Tibial nerve (tissue), 4 donors: ENCODE results near the gene PACSIN1. TPM values are rescaled to one million over a fixed set of nuclear protein-coding genes. Genes with fewer than 3 reads are reported as not detected.
"Not testable (repeated sequence)": the region's sequence is repeated elsewhere in the genome, so short reads cannot be mapped to it uniquely, and the experiment has no call there.

Experiments used
- DNase-seq, 2 donors: peaks; one replicate each; pipeline ENCODE4 v3.0.0-alpha.2; 2019; ENCODE audit warnings: low spot score in 2 of 2
- H3K27ac ChIP-seq, 4 donors: fragments of 200-600 bp; sonication (generic) in 3 of 4; one replicate each; pipeline ENCODE4 v1.5.1; 2017 to 2019; ENCODE audit warnings: mild to moderate bottlenecking in 1 of 4
- H3K27me3 ChIP-seq, 2 donors: fragments of 200-600 bp; sonication (generic) in 1 of 2; one replicate each; pipeline versions ENCODE4 v1.5.1 to v1.6.0; 2017 to 2019
- H3K36me3 ChIP-seq, 3 donors: fragments of 200-600 bp; sonication (generic); one replicate each; pipeline ENCODE4 v1.5.1; 2018 to 2019
- H3K4me1 ChIP-seq, 4 donors: fragments of 200-600 bp; sonication (generic) in 3 of 4; one replicate each; pipeline ENCODE4 v1.5.1; 2017 to 2019
- H3K4me3 ChIP-seq, 4 donors: fragments of 200-600 bp; sonication (generic) in 3 of 4; one replicate each; pipeline ENCODE4 v1.5.1; 2017 to 2019; ENCODE audit warnings: mild to moderate bottlenecking in 1 of 4, moderate library complexity in 1 of 4
- H3K9me3 ChIP-seq, 4 donors: fragments of 200-600 bp; sonication (generic) in 3 of 4; one replicate each; pipeline ENCODE4 v1.5.1; 2017 to 2019
- CTCF ChIP-seq, 5 experiments: fragments of 200-600 bp in 3 of 5; fragments of 450-650 bp in 2 of 5; sonication (generic) in 3 of 5; IDR thresholded peaks; one replicate each; pipeline ENCODE4 v1.5.1; 2016 to 2019; ENCODE audit warnings: antibody characterized with exemption in 5 of 5, mild to moderate bottlenecking in 3 of 5, moderate library complexity in 2 of 5
- EP300 ChIP-seq, 2 donors: sonication (generic); formaldehyde crosslinking; IDR thresholded peaks; one replicate each; pipeline ENCODE4 v1.6.1; 2017; ENCODE audit warnings: antibody characterized with exemption in 2 of 2, mild to moderate bottlenecking in 1 of 2
- POLR2A ChIP-seq, 2 donors: fragments of 450-650 bp; IDR thresholded peaks; one replicate each; pipeline ENCODE4 v1.6.1; 2017; ENCODE audit warnings: antibody characterized with exemption in 2 of 2, mild to moderate bottlenecking in 2 of 2, moderate library complexity in 2 of 2
- WGBS, 2 donors: methylation state at CpG; one replicate each; pipeline ENCODE4 v1.1.5; 2018; 5-methylcytosine and 5-hydroxymethylcytosine counted together
- total RNA-seq, 4 donors: library from RNA; depleted of rRNA; stranded (reverse); fragments of >200 nt; gene quantifications; one replicate each; pipeline ENCODE4 v1.1.0, GENCODE V29; 2016

Gene PACSIN1
- total RNA-seq, 4 donors from 2014 or later = 0.30 to 2.6 (median 0.42) TPM; not detected in 1

DNA sequence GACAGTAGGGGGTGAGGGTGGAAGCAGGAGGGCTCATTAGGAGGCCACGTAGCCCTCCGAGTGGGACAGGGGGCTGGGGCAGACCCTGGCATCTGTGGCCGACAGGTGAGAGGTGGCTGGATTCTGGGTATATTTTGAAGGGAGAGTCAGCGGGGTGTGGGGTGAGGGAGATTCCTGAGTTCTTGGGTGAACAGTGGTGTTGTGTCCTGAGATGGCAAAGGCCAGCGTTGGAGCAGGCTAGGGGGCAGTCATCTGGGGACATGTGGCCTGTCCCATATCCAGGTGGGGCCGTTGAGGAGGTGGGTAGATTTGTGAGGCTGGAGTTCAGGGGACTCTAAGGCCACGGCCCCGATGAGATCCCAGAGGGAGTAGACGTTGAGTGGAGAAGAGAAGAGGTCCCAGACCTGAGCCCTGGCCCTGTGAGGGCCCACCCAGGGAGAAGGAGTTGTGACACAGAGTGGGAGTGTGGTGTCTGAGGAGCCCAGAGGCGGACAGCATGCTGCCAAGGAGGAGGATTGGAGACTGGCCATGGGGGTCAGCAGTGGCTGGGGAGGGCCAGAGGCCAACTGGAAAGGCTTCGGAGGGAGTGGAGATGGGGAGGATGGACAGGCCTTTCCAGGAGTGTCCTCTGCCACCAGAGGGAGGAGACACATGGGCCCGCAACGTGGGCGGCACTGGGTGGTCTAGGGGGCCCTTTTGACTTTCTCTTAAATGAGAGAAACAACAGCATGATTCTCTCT, 19.6 kb downstream of the PACSIN1 start:
- Histone ChIP-seq H3K4me3 (no peak overlapping the region), H3K4me1 (no peaks in the 10 kb centered on the region), H3K36me3 (no peaks in the 10 kb centered on the region), H3K27me3 (no peaks in the 10 kb centered on the region), H3K27ac (no peak overlapping the region), H3K9me3 (no peaks in the 10 kb centered on the region)
- WGBS, 2 donors = 66 to 72% methylated on average over 14 of the region's 14 CpGs
- no peak for DNase-seq
- TF ChIP-seq POLR2A (IDR thresholded peaks at IDR 0.05) (no peak), EP300 (IDR thresholded peaks at IDR 0.05) (no peak), CTCF (IDR thresholded peaks at IDR 0.05) (no peak)

GRCh38 chr6:34486106-34486740, 20.3 kb downstream of the PACSIN1 start:
- TF ChIP-seq EP300 (IDR thresholded peaks at IDR 0.05) (no peak), CTCF (IDR thresholded peaks at IDR 0.05) (no peak), POLR2A (IDR thresholded peaks at IDR 0.05) (no peak)
- no peaks in the 10 kb centered on the region for H3K36me3 ChIP-seq
- H3K9me3 ChIP-seq = no peaks in the 10 kb centered on the region
- peaks cover 0 to 5% (median 0%) of the 10 kb centered on the region in 4 donors for H3K4me1 ChIP-seq
- H3K27me3 ChIP-seq = no peaks in the 10 kb centered on the region
- 72 to 82% methylated on average over 8 of the region's 8 CpGs for WGBS, 2 donors
- DNase-seq = no peak
- H3K27ac ChIP-seq = no peak overlapping the region
- no peak overlapping the region for H3K4me3 ChIP-seq

GRCh38 chr6:34486886-34487285, 21.0 kb downstream of the PACSIN1 start:
- H3K27ac ChIP-seq, H3K36me3 ChIP-seq, H3K4me3 ChIP-seq, H3K27me3 ChIP-seq, DNase-seq, H3K4me1 ChIP-seq, H3K9me3 ChIP-seq: not testable (repeated sequence)
- 86 to 89% methylated on average over 8 of the region's 8 CpGs for WGBS, 2 donors

- no peaks in the 10 kb centered on the region for H3K9me3 ChIP-seq
- no peaks in the 10 kb centered on the region for H3K36me3 ChIP-seq
- no peak for TF ChIP-seq EP300 (IDR thresholded peaks at IDR 0.05)
- TF ChIP-seq POLR2A (IDR thresholded peaks at IDR 0.05) = no peak
- no peak for TF ChIP-seq CTCF (IDR thresholded peaks at IDR 0.05)
- no peak overlapping the region for H3K4me3 ChIP-seq
- H3K27me3 ChIP-seq = no peaks in the 10 kb centered on the region
- peaks cover 0 to 6% (median 0%) of the 10 kb centered on the region in 4 donors for H3K4me1 ChIP-seq
- WGBS, 2 donors = 55 to 86% methylated on average over 4 to 5 of the region's 5 CpGs
- no peak for DNase-seq
- no peak overlapping the region for H3K27ac ChIP-seq
These were observed 21.7 kb downstream of the PACSIN1 start for GRCh38 chr6:34487536-34487935.

DNA sequence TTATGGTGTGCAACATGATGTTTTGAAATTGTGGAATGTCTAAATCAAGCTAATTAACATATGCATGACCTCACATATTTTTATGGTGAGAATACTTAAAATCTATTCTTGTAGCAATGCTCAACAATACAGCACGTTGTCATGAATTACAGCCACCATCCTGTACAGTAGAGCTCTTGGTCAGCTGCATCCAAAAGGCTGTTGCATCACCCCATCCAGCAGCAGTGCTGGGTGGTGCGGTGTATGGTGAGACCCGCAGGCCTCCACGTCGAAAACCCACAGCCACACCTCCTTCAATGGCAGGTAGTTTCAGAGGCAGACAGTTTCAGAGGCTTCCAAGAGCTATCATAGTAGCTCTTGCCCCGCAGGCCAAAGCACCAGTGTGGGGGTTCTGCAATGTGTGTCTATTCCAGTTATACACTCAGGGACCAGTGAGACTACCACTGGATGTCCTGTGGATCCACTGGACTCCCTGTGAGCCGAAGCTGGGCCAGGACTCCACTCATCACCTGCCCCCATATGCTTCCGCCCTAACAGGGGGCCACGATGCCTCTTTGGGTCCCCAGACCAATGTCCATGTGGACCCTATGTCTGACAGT, 23.4 kb downstream of the PACSIN1 start:
- 57 to 74% methylated on average over 9 of the region's 9 CpGs for WGBS, 2 donors
- no peaks in the 10 kb centered on the region for H3K27me3 ChIP-seq
- peaks cover 0 to 6% (median 0%) of the 10 kb centered on the region in 4 donors for H3K4me1 ChIP-seq
- no peak for DNase-seq
- no peak overlapping the region for H3K27ac ChIP-seq
- TF ChIP-seq CTCF (IDR thresholded peaks at IDR 0.05) (no peak), EP300 (IDR thresholded peaks at IDR 0.05) (no peak), POLR2A (IDR thresholded peaks at IDR 0.05) (no peak)
- H3K4me3 ChIP-seq = no peak overlapping the region
- H3K36me3 ChIP-seq = no peaks in the 10 kb centered on the region
- no peaks in the 10 kb centered on the region for H3K9me3 ChIP-seq
